GM18951 (cell line): ENCODE results near the gene ICAM3.
"Not testable (repeated sequence)": the region's sequence is repeated elsewhere in the genome, so short reads cannot be mapped to it uniquely, and the experiment has no call there.

Experiments used
- POLR2A ChIP-seq: IDR thresholded peaks from 4 replicates; pipeline ENCODE4 v1.6.1; 2011; ENCODE audit warnings: mild to moderate bottlenecking; ENCODE audit not compliant: insufficient read length, insufficient read depth; ENCODE audit errors: extremely low read depth
- in situ Hi-C: fragments of 300-500 bp; cut with MboI; formaldehyde crosslinking; loops from one replicate; pipeline ENCODE4 v1.12.0; 2022; ENCODE audit warnings: low sequenced_read_pairs, mixed read lengths, inconsistent platforms; ENCODE audit not compliant: unreplicated experiment

ICAM3 gene

GRCh38 chr19:10339380-10339960 is at the start of gene ICAM3:
Gene ICAM3 (minus strand): TSS chr19:10339624. CDS start chr19:10339614, 10 bp downstream.
- in situ Hi-C loops = no loop called here
- peak; percentile 85 for TF ChIP-seq POLR2A

DNA sequence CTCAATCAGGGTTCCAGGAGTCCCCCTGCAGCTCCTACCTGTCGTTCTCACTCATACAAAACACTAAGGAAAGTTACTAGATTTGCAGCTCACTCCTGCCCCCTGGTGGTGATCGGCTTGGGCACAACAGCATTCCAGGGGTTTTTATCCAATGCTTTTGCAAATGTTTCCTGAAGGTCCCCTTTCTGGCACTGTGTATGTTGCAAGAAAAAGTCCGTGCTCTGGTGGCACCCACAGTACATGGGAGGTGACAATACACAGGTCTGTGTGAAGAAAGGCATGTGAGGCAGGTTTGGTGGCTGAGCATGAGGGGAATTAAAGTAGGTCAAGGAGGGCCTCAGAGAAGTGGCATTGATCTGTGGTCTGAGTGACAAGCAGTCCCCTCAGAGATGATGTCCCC is 49.5 kb upstream of the ICAM3 start:
- peak; percentile 13 for TF ChIP-seq POLR2A
- in situ Hi-C loops = loop anchor here (25.0 kb wide), 1 partner anchor 452 kb away; the partner anchor contains the start of gene OLFM2

GRCh38 chr19:10384580-10384979 is 45.2 kb upstream of the ICAM3 start:
- in situ Hi-C loops = loop anchor here (5.0 to 25.0 kb wide), 2 partner anchors 117 to 447 kb away; partner anchors contain the start of gene OLFM2
- TF ChIP-seq POLR2A = no peak

DNA sequence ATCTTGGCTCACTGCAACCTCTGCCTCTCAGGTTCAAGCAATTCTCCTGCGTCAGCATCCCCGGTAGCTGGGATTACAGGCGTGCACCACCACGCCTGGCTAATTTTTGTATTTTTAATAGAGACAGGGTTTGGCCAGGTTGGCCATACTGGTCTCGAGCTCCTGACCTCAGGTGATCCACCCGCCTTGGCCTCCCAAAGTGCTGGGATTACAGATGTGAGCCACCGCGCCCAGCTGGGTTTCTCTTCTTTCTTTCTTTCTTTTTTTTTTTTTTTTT is 43.7 kb upstream of the ICAM3 start:
- in situ Hi-C loops = loop anchor here (5.0 to 25.0 kb wide), 2 partner anchors 116 to 446 kb away; partner anchors contain the start of gene OLFM2

DNA sequence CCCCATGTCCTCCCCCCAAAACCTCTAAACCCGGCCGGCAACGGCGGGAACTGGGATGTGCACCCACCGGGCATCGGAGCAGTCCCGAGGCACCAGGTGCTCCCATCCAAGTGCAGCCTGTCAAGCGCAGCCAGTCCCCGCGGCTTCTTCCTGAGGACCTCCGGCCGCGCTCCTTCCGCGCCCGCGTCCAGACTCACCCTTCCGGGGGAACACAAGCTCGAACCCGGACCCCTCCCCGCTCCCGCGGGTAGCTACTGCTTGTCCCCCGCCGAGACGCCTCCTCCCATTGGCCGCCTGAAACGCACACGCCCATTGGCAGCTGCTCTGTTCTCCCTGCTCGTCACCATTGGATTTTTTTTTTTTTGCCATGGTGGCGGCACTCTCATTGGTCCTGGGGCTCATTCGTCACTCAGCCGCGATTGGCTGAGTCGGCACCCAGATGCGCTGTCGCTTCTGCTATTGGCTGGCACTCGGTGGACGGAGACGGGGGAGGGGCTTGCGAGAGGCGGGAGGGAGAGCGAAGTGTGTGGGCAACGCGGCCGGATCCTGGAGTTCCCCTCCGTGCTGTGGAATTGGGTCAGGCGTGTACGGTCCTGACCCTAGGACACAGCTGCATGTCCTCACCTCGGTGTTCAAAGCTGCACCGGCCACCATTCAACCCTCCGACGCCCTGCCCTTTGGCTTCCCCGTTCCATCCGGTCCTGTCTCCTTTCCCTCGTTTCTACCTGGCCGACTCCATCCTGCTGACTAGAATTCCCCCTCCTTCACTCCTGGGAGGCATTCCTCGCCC is 41.1 kb upstream of the ICAM3 start, which contains the start of gene TYK2:
Gene TYK2 (minus strand): TSS at position 260 of the 790 bp plus-strand sequence. CDS start 2,166 bp downstream, outside the sequence.
- peak; percentile 88 for TF ChIP-seq POLR2A
- in situ Hi-C loops = loop anchor here (5.0 to 25.0 kb wide), 2 partner anchors 113 to 443 kb away; partner anchors contain the start of gene OLFM2

DNA sequence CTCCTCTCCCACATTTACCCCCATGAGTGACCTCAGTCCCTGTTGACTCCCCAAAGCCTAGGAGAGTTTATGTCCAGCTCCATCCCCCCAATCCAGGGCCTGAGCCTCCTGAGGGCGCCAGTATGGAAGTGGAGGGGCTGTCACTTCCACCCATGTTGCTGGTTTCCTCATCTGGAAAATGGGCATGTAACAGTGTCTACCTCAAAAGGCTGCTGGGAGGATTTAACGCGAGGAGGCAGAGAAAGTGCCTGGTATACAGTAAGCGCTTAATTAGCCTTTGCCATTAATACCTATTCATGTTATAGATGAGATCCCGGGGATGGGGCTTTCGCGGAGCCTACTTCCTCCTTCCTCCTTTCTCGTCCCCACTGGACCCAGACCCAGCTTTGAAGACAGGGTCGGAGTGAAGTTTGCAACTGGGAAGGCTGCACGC is 40.5 kb upstream of the ICAM3 start:
- TF ChIP-seq POLR2A = no peak
- in situ Hi-C loops = loop anchor here (5.0 to 25.0 kb wide), 2 partner anchors 113 to 443 kb away; partner anchors contain the start of gene OLFM2

GRCh38 chr19:10378124-10378523 is 38.7 kb upstream of the ICAM3 start:
- TF ChIP-seq POLR2A = no peak
- in situ Hi-C loops = loop anchor here (25.0 kb wide), 1 partner anchor 441 kb away; the partner anchor contains the start of gene OLFM2

DNA sequence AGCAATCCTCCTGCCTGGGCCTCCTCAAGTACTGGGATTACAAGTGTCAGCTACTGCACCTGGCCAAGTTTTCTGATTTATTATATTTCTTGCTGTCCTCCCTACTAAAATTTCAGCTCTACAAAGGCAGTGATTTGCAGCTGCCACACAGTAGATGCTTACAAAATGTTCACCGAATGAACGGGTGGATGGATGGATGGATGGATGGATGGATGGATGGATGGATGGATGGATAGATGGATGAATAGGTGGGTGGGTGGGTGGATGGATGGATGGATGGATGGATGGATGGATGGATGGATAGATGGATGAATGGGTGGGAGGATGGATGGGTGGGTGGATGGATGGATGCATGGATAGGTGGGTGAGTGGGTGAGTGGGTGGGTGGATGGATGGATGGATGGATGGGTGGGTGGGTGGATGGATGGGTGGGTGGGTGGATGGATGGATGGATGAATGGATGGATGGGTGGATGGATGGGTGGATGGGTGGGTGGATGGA is 37.8 kb upstream of the ICAM3 start:
- in situ Hi-C loops = loop anchor here (25.0 kb wide), 1 partner anchor 440 kb away; the partner anchor contains the start of gene OLFM2

- in situ Hi-C loops = loop anchor here (25.0 kb wide), 1 partner anchor 438 kb away; the partner anchor contains the start of gene OLFM2
- TF ChIP-seq POLR2A = no peak
Observed at GRCh38 chr19:10374931-10375330, 35.5 kb upstream of the ICAM3 start.

- no peak for TF ChIP-seq POLR2A
- in situ Hi-C loops = no loop called here
Observed at GRCh38 chr19:10372690-10373089, 33.3 kb upstream of the ICAM3 start.

DNA sequence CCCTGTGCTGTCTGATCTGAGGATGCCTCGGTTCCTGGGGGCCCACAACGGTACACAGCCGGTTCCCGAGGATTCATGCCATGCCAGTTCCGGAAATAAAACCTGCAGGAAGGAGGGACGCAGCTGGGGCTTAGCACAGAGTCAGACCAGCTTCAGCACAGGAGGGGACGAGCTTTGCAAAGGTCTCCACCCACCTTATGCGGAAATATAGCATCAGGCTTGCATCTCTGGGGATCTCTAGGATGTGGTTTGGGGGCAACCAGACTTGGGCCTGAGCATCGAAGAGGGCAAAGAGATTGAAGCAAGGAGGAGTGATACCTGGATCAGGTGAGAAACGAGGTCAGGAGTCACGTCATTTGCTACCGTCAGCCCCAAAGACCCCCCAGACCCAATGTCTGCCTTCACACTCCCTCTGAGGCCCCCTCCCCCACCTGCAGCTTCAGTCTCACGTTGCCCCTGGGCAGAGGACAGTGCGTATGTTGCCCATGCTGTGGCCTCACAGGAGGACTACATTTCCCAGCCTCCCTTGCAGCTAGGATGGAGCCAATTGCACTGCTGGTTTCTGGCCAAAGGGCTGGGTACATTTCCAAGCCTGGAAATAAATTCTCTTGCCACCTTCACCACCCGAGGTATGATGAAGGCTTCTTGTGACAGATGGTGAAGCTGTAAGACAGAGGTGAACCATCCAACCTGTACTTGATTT is 28.8 kb upstream of the ICAM3 start:
- in situ Hi-C loops = no loop called here
- TF ChIP-seq POLR2A = no peak

- in situ Hi-C loops = not testable (repeated sequence)
Observed at GRCh38 chr19:10366950-10367512, 27.6 kb upstream of the ICAM3 start.

- no peak for TF ChIP-seq POLR2A
- in situ Hi-C loops = no loop called here
Observed at GRCh38 chr19:10365518-10365917, 26.1 kb upstream of the ICAM3 start.

- in situ Hi-C loops = no loop called here
- TF ChIP-seq POLR2A = no peak
Observed at GRCh38 chr19:10364644-10365043, 25.2 kb upstream of the ICAM3 start.
